SK-N-SH (cell line): ENCODE measurements around the gene MNT. TPM values are rescaled to one million over a fixed set of nuclear protein-coding genes. Genes with fewer than 3 reads are reported as not detected.
A peak's percentile ranks its signal among the peaks of the same experiment; 100 is the strongest.

Experiments
- CTCF ChIA-PET: fragments of 300-600, 350-600 bp; formaldehyde crosslinking; extraction: SDS; loops from one replicate; lab custom pipeline; 2021; lab: Yijun Ruan, JAX
- POLR2A ChIA-PET: fragments of 350-600 bp; sonication (Branson Sonifier 250); formaldehyde crosslinking; extraction: SDS; loops from one replicate; lab custom pipeline; 2020; ENCODE audit warnings: antibody characterized with exemption, inconsistent platforms; lab: Yijun Ruan, JAX
- DNase-seq: peaks from one replicate; pipeline ENCODE4 v3.0.0; 2012
- H2AFZ ChIP-seq: fragments of 200-600 bp; sonication (generic); 2 replicates; pipeline ENCODE4 v1.8.1; 2016; ENCODE audit warnings: antibody characterized with exemption, mild to moderate bottlenecking, low read depth
- H3F3A ChIP-seq: fragments of 200-600 bp; sonication (generic); replicated peaks from 2 replicates; pipeline ENCODE3; 2016; ENCODE audit warnings: antibody characterized with exemption, mild to moderate bottlenecking; ENCODE audit not compliant: insufficient read depth
- H3K27ac ChIP-seq, 2 experiments: fragments of 200-500 bp in 1 of 2; fragments of 200-600 bp in 1 of 2; sonication (Bioruptor generic) in 1 of 2; sonication (generic), shearing (Covaris generic) in 1 of 2; 2 replicates each; pipeline versions ENCODE4 v1.5.1 to v1.6.1; 2014 to 2016; ENCODE audit warnings: low read depth in 2 of 2, inconsistent platforms in 1 of 2, low read length in 1 of 2, mild to moderate bottlenecking in 1 of 2, mixed read lengths in 1 of 2
- H3K27me3 ChIP-seq: fragments of 200-600 bp; sonication (generic), shearing (Covaris generic); 2 replicates; pipeline ENCODE4 v1.6.1; 2016; ENCODE audit warnings: mixed run types; ENCODE audit not compliant: insufficient read depth
- H3K36me3 ChIP-seq, 2 experiments: fragments of 200-500 bp in 1 of 2; fragments of 200-600 bp in 1 of 2; sonication (Bioruptor generic) in 1 of 2; sonication (generic) in 1 of 2; replicated peaks in 1 of 2; 2 replicates each; pipeline versions ENCODE3 to v1.5.1; 2014 to 2016; ENCODE audit warnings: low read length in 1 of 2, mild to moderate bottlenecking in 1 of 2; ENCODE audit not compliant: insufficient read depth in 2 of 2, control insufficient read depth in 1 of 2
- H3K4me1 ChIP-seq, 2 experiments: fragments of 200-500 bp in 1 of 2; fragments of 200-600 bp in 1 of 2; sonication (Bioruptor generic) in 1 of 2; sonication (generic), shearing (Covaris generic) in 1 of 2; 2 replicates each; pipeline versions ENCODE4 v1.5.1 to v1.6.1; 2014 to 2016; ENCODE audit warnings: low read depth in 1 of 2, low read length in 1 of 2, mixed run types in 1 of 2; ENCODE audit not compliant: insufficient read depth in 2 of 2, control insufficient read depth in 1 of 2
- H3K4me2 ChIP-seq: fragments of 200-600 bp; sonication (generic), shearing (Covaris generic); 2 replicates; pipeline ENCODE4 v1.6.1; 2017; ENCODE audit warnings: mixed run types
- H3K4me3 ChIP-seq, 2 experiments: fragments of 200-500 bp in 1 of 2; fragments of 200-600 bp in 1 of 2; sonication (Bioruptor generic) in 1 of 2; sonication (generic), shearing (Covaris generic) in 1 of 2; 2 replicates each; pipeline versions ENCODE4 v1.5.1 to v1.8.1; 2014 to 2016; ENCODE audit warnings: low read depth in 2 of 2, inconsistent platforms in 1 of 2, low read length in 1 of 2, mild to moderate bottlenecking in 1 of 2, mixed read lengths in 1 of 2, moderate library complexity in 1 of 2
- H3K79me2 ChIP-seq: fragments of 200-600 bp; sonication (generic); 2 replicates; pipeline ENCODE4 v1.8.1; 2017; ENCODE audit warnings: mild to moderate bottlenecking; ENCODE audit not compliant: insufficient read depth
- H3K9ac ChIP-seq: fragments of 200-600 bp; sonication (generic); 2 replicates; pipeline ENCODE4 v1.6.1; 2017; ENCODE audit warnings: mixed run types
- H3K9me2 ChIP-seq: fragments of 200-600 bp; sonication (generic); 2 replicates; pipeline ENCODE4 v1.6.1; 2017; ENCODE audit warnings: mixed run types
- H3K9me3 ChIP-seq: fragments of 200-600 bp; sonication (generic); 2 replicates; pipeline ENCODE4 v1.6.1; 2017; ENCODE audit warnings: mixed run types, mild to moderate bottlenecking, moderate library complexity
- H4K20me1 ChIP-seq: fragments of 200-600 bp; sonication (generic); 2 replicates; pipeline ENCODE4 v1.6.1; 2017; ENCODE audit warnings: mild to moderate bottlenecking, mixed run types; ENCODE audit not compliant: insufficient read depth
- CHD2 ChIP-seq: fragments of 150-350 bp; IDR thresholded peaks from 2 replicates; pipeline ENCODE4 v1.6.1; 2018; ENCODE audit warnings: low read length; ENCODE audit not compliant: partially characterized antibody
- ELF1 ChIP-seq: IDR thresholded peaks from 2 replicates; pipeline ENCODE4 v1.4.0; 2012
- FOSL2 ChIP-seq: IDR thresholded peaks from 2 replicates; pipeline ENCODE4 v1.4.0; 2012; ENCODE audit warnings: low read depth, mild to moderate bottlenecking, moderate library complexity, borderline replicate concordance
- GABPA ChIP-seq: IDR thresholded peaks from 2 replicates; pipeline ENCODE4 v1.4.0; 2012; ENCODE audit warnings: low read depth, mild to moderate bottlenecking
- GATA2 ChIP-seq: sonication (generic); formaldehyde crosslinking; IDR thresholded peaks from 2 replicates; pipeline ENCODE4 v1.5.0; 2020; ENCODE audit warnings: mild to moderate bottlenecking, missing genetic modification reagents
- MEF2A ChIP-seq: IDR thresholded peaks from 2 replicates; pipeline ENCODE4 v1.4.0; 2012; ENCODE audit warnings: low read depth, borderline replicate concordance
- RFX5 ChIP-seq: IDR thresholded peaks from 2 replicates; pipeline ENCODE4 v1.6.1; 2012; ENCODE audit warnings: mild to moderate bottlenecking, improper control_type of control experiment, low read length
- SMC3 ChIP-seq: IDR thresholded peaks from 2 replicates; pipeline ENCODE4 v1.6.1; 2012; ENCODE audit warnings: low read depth, low read length, improper control_type of control experiment
- TCF12 ChIP-seq: IDR thresholded peaks from 2 replicates; pipeline ENCODE4 v1.4.0; 2012
- WGBS: methylation state at CpG from one replicate; pipeline ENCODE4 v1.1.6; 2017; ENCODE audit warnings: low lambda C conversion rate; 5-methylcytosine and 5-hydroxymethylcytosine counted together
- polyA plus RNA-seq, 3 experiments: library from polyadenylated mRNA; depleted of rRNA; stranded (reverse); fragments of >200 nt; gene quantifications; 2 replicates each; pipeline ENCODE4 v1.2.3, GENCODE V29; 2012
- TF ChIP-seq, protein P1 (sequence below): IDR thresholded peaks from 2 replicates; pipeline ENCODE4 v1.6.1; 2012; ENCODE audit warnings: mild to moderate bottlenecking, low read depth, low read length, moderate library complexity
- TF ChIP-seq, protein P2 (sequence below): IDR thresholded peaks from 2 replicates; pipeline ENCODE4 v1.4.0; 2012; ENCODE audit warnings: low read depth
- TF ChIP-seq, protein P3 (sequence below): fragments of 200-600 bp; sonication (generic); IDR thresholded peaks from 2 replicates; pipeline ENCODE4 v1.6.1; 2017; ENCODE audit warnings: antibody characterized with exemption, mild to moderate bottlenecking, moderate library complexity

Gene MNT
- polyA plus RNA-seq, 1 of the 3 experiments (the other 2 are of a cell fraction): 7.1 TPM

GRCh38 chr17:2387086-2388019, 13.5 kb downstream of the MNT start:
- H3K79me2 ChIP-seq: peaks cover 25% of the 10 kb centered on the region
- H3F3A ChIP-seq: peaks cover 10% of the 10 kb centered on the region
- DNase-seq: peak; percentile 19
- H3K36me3 ChIP-seq: peaks cover 10 to 18% of the 10 kb centered on the region in 2 experiments
- peaks cover 0 to 47% of the 10 kb centered on the region in 2 experiments; a peak in 1 of 4 replicates for H3K4me1 ChIP-seq
- H4K20me1 ChIP-seq: peaks cover 15% of the 10 kb centered on the region; the same call in 1 of the 2 replicates
- H3K9ac ChIP-seq: no peak overlapping the region
- WGBS: 96% methylated on average over 16 of the region's 41 CpGs
- no peaks in the 10 kb centered on the region for H3K9me2 ChIP-seq
- no peaks in the 10 kb centered on the region for H3K27me3 ChIP-seq
- H3K27ac ChIP-seq: no peak overlapping the region
- ChIA-PET CTCF (interaction anchor here (2.1 to 26.4 kb wide), 2 partner anchors 22 to 34 kb away, joined by 8 to 654 read pairs; partner anchors contain the start of gene MNT), POLR2A (interaction anchor here (0.6 to 0.9 kb wide), 2 partner anchors 25 to 29 kb away, joined by 3 read pairs; no protein-coding TSS in a partner anchor)
- TF ChIP-seq GABPA (no peak), CHD2 (no peak), RFX5 (no peak), GATA2 (CRISPR knock-in tag) (no peak), FOSL2 (no peak), MEF2A (no peak), SMC3 (no peak), TCF12 (no peak), ELF1 (no peak)
- TF ChIP-seq, protein P1, sequence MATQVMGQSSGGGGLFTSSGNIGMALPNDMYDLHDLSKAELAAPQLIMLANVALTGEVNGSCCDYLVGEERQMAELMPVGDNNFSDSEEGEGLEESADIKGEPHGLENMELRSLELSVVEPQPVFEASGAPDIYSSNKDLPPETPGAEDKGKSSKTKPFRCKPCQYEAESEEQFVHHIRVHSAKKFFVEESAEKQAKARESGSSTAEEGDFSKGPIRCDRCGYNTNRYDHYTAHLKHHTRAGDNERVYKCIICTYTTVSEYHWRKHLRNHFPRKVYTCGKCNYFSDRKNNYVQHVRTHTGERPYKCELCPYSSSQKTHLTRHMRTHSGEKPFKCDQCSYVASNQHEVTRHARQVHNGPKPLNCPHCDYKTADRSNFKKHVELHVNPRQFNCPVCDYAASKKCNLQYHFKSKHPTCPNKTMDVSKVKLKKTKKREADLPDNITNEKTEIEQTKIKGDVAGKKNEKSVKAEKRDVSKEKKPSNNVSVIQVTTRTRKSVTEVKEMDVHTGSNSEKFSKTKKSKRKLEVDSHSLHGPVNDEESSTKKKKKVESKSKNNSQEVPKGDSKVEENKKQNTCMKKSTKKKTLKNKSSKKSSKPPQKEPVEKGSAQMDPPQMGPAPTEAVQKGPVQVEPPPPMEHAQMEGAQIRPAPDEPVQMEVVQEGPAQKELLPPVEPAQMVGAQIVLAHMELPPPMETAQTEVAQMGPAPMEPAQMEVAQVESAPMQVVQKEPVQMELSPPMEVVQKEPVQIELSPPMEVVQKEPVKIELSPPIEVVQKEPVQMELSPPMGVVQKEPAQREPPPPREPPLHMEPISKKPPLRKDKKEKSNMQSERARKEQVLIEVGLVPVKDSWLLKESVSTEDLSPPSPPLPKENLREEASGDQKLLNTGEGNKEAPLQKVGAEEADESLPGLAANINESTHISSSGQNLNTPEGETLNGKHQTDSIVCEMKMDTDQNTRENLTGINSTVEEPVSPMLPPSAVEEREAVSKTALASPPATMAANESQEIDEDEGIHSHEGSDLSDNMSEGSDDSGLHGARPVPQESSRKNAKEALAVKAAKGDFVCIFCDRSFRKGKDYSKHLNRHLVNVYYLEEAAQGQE: no peak
- TF ChIP-seq, protein P2, sequence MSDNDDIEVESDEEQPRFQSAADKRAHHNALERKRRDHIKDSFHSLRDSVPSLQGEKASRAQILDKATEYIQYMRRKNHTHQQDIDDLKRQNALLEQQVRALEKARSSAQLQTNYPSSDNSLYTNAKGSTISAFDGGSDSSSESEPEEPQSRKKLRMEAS: no peak
- TF ChIP-seq, protein P3, sequence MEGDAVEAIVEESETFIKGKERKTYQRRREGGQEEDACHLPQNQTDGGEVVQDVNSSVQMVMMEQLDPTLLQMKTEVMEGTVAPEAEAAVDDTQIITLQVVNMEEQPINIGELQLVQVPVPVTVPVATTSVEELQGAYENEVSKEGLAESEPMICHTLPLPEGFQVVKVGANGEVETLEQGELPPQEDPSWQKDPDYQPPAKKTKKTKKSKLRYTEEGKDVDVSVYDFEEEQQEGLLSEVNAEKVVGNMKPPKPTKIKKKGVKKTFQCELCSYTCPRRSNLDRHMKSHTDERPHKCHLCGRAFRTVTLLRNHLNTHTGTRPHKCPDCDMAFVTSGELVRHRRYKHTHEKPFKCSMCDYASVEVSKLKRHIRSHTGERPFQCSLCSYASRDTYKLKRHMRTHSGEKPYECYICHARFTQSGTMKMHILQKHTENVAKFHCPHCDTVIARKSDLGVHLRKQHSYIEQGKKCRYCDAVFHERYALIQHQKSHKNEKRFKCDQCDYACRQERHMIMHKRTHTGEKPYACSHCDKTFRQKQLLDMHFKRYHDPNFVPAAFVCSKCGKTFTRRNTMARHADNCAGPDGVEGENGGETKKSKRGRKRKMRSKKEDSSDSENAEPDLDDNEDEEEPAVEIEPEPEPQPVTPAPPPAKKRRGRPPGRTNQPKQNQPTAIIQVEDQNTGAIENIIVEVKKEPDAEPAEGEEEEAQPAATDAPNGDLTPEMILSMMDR: no peak
- H3K4me2 ChIP-seq: no peak overlapping the region
- H2AFZ ChIP-seq: no peak overlapping the region
- no peak overlapping the region for H3K4me3 ChIP-seq
- no peaks in the 10 kb centered on the region for H3K9me3 ChIP-seq
